Endodermal cell (in vitro differentiated cells): Measurements from ENCODE around the gene AZIN2. TPM values are rescaled to one million over a fixed set of nuclear protein-coding genes. Genes with fewer than 3 reads are reported as not detected.

Experiments used
- DNase-seq: peaks from one replicate; pipeline ENCODE4 v3.0.0-alpha.2; 2017
- H3K27ac ChIP-seq: 2 replicates; pipeline ENCODE4 v1.5.1; 2013; ENCODE audit warnings: mild to moderate bottlenecking, low read depth, low read length, moderate library complexity
- H3K27me3 ChIP-seq: 2 replicates; pipeline ENCODE4 v1.6.1; 2013; ENCODE audit warnings: mild to moderate bottlenecking, low read length, moderate library complexity; ENCODE audit not compliant: insufficient read depth, control insufficient read depth, poor library complexity, severe bottlenecking
- H3K36me3 ChIP-seq: 2 replicates; pipeline ENCODE4 v1.7.0; 2013; ENCODE audit warnings: mild to moderate bottlenecking, low read length, moderate library complexity; ENCODE audit not compliant: control insufficient read depth, insufficient read depth
- H3K4me1 ChIP-seq: one replicate; pipeline ENCODE4 v1.7.0; 2013; ENCODE audit warnings: low read length; ENCODE audit not compliant: control insufficient read depth, insufficient read depth
- H3K4me3 ChIP-seq: 2 replicates; pipeline ENCODE4 v1.5.1; 2013; ENCODE audit warnings: mild to moderate bottlenecking, low read length, moderate library complexity
- H3K9ac ChIP-seq: 2 replicates; pipeline ENCODE4 v1.6.1; 2013; ENCODE audit warnings: mild to moderate bottlenecking, low read length, moderate library complexity; ENCODE audit not compliant: poor library complexity, severe bottlenecking; ENCODE audit errors: extremely low read depth
- H3K9me3 ChIP-seq: 2 replicates; pipeline ENCODE4 v1.6.1; 2013; ENCODE audit warnings: mild to moderate bottlenecking, low read length, moderate library complexity; ENCODE audit not compliant: control insufficient read depth
- H3K27ac Mint-ChIP-seq: 2 replicates; pipeline ENCODE4 v1.8.0; 2020; ENCODE audit warnings: mixed read lengths
- H3K27me3 Mint-ChIP-seq: 2 replicates; pipeline ENCODE4 v1.8.0; 2021; ENCODE audit warnings: mild to moderate bottlenecking, mixed read lengths; ENCODE audit not compliant: insufficient read depth
- H3K36me3 Mint-ChIP-seq: 2 replicates; pipeline ENCODE4 v1.8.0; 2020; ENCODE audit warnings: low read depth, mixed read lengths
- H3K4me1 Mint-ChIP-seq: 2 replicates; pipeline ENCODE4 v1.8.0; 2020; ENCODE audit warnings: mixed read lengths
- H3K4me3 Mint-ChIP-seq: 2 replicates; pipeline ENCODE4 v1.8.0; 2020; ENCODE audit warnings: mild to moderate bottlenecking, moderate library complexity, mixed read lengths
- H3K9me3 Mint-ChIP-seq: 2 replicates; pipeline ENCODE4 v1.8.0; 2020; ENCODE audit warnings: mild to moderate bottlenecking, mixed read lengths
- WGBS, 2 experiments: methylation state at CpG; one replicate each; pipeline versions ENCODE4 v1.1.5 to v1.1.7; 2013; ENCODE audit warnings: missing lambda C conversion rate in 2 of 2, mixed read lengths in 1 of 2; ENCODE audit not compliant: insufficient coverage in 1 of 2, insufficient read length in 1 of 2; 5-methylcytosine and 5-hydroxymethylcytosine counted together
- total RNA-seq, 2 donors: library from RNA; stranded (reverse); fragmentation: NEBNext Ultra II Directional in 1 of 2; extraction: Animal tissue kit (Norgen Biotek cat#: 25700) in 1 of 2; gene quantifications; 2 replicates in 1 of 2; 3 replicates in 1 of 2; pipeline ENCODE4 v1.2.1, GENCODE V29; 2021
- TF ChIP-seq, protein P1 (sequence below): fragments of 200-600 bp; sonication (generic); conservative IDR thresholded peaks from 2 replicates; pipeline ENCODE4 v1.5.0; 2021; ENCODE audit warnings: antibody characterized with exemption, mild to moderate bottlenecking

The AZIN2 gene
- total RNA-seq, 2 donors from 2014 or later = 1.7 to 3.0 TPM

DNA sequence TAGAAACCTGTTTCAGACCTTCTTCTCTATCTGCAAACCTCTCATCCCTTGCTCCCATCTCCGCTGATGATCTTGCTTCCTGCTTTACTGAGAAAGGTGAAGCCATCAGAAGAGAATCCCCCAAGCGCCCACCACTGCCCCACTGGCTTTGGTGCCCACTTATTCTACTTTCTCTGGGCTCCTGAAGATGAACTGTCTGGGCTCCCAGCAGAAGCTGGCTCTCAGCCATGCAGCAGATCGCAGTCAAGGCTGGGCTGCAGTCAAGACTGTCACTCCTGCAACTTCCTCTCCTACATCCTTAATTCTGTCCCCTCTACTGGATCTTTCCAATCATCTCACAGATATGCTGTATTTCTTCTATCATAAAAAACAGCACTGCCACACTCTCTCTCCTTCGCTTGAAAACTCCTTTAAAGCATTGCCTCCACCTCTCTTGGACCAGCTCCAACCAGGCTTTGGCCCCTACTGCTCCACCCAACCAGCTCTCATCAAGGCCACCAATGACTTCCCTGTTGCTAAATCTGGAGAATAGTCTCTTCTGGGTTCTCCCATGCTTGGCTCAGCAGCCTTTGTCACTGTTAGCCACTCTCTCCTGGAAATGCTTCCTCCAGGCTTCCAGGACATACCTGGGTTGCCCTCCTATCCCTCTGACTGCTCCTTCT lies 75.1 kb downstream of the AZIN2 start:
- WGBS, 2 experiments = 92 to 93% methylated on average over 4 of the region's 4 CpGs
- H3K27me3 Mint-ChIP-seq = no peaks in the 10 kb centered on the region
- Histone ChIP-seq H3K36me3 (no peaks in the 10 kb centered on the region), H3K9ac (no peak overlapping the region), H3K4me1 (peaks cover 4% of the 10 kb centered on the region), H3K27me3 (no peaks in the 10 kb centered on the region), H3K9me3 (no peaks in the 10 kb centered on the region), H3K4me3 (no peak overlapping the region), H3K27ac (no peak overlapping the region)
- H3K4me1 Mint-ChIP-seq = peaks cover 8% of the 10 kb centered on the region
- no peak for DNase-seq
- H3K27ac Mint-ChIP-seq = no peak overlapping the region
- H3K36me3 Mint-ChIP-seq = peaks cover 14% of the 10 kb centered on the region
- TF ChIP-seq, protein P1, sequence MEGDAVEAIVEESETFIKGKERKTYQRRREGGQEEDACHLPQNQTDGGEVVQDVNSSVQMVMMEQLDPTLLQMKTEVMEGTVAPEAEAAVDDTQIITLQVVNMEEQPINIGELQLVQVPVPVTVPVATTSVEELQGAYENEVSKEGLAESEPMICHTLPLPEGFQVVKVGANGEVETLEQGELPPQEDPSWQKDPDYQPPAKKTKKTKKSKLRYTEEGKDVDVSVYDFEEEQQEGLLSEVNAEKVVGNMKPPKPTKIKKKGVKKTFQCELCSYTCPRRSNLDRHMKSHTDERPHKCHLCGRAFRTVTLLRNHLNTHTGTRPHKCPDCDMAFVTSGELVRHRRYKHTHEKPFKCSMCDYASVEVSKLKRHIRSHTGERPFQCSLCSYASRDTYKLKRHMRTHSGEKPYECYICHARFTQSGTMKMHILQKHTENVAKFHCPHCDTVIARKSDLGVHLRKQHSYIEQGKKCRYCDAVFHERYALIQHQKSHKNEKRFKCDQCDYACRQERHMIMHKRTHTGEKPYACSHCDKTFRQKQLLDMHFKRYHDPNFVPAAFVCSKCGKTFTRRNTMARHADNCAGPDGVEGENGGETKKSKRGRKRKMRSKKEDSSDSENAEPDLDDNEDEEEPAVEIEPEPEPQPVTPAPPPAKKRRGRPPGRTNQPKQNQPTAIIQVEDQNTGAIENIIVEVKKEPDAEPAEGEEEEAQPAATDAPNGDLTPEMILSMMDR = no peak
- H3K9me3 Mint-ChIP-seq = no peaks in the 10 kb centered on the region
- H3K4me3 Mint-ChIP-seq = no peak overlapping the region

DNA sequence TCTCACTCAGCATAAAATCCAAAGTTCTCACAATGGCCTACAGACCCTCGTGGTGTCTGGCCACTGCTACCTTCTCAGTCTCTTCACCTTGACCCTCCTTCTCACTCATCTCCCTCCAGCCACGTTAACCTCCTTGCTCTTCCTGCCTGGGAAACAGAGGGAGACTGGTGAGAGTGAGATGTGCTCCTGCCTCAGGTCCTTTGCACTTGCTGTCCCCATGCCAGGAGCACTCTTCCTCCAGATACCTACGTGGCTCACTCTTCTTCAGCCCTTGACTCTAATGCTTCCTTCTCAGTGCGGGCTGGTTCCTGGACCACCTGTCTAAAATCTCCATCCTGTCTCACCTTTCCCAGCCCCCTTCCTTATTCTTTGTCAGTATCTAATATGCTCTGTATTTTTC lies 76.2 kb downstream of the AZIN2 start:
- H3K36me3 Mint-ChIP-seq = peaks cover 14% of the 10 kb centered on the region
- no peak overlapping the region for H3K4me3 Mint-ChIP-seq
- peaks cover 5% of the 10 kb centered on the region for H3K4me1 Mint-ChIP-seq
- Histone ChIP-seq H3K4me3 (no peak overlapping the region), H3K36me3 (no peaks in the 10 kb centered on the region), H3K4me1 (peaks cover 4% of the 10 kb centered on the region), H3K9ac (no peak overlapping the region), H3K9me3 (no peaks in the 10 kb centered on the region), H3K27me3 (no peaks in the 10 kb centered on the region), H3K27ac (no peak overlapping the region)
- no peaks in the 10 kb centered on the region for H3K27me3 Mint-ChIP-seq
- no peak overlapping the region for H3K27ac Mint-ChIP-seq
- no peaks in the 10 kb centered on the region for H3K9me3 Mint-ChIP-seq
- TF ChIP-seq, protein P1 = no peak
- no peak for DNase-seq
- whole genome bisulfite sequencing, 2 experiments = 90 to 100% methylated on average over 4 of the region's 4 CpGs

DNA sequence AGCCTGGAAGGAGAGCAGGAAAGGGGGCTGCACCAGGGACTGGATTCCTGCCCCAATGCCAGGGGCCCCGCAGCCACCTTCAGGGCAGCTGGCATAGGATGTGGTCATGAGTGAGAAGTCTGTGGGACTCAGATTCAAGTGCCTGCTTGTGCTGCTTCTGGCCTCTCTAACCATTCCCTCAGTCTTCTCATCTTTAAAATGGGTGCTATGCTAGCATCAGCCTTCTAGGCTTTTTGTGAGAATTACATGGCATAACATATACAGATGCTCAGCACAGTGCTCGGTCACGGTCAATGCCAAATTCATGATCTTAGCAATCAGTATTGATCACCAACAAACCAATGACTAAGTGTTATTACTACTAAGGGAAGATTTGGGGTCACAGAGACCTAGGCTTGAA lies 77.4 kb downstream of the AZIN2 start:
- Mint-ChIP-seq H3K4me3 (no peak overlapping the region), H3K27ac (no peak overlapping the region), H3K36me3 (peaks cover 11% of the 10 kb centered on the region), H3K27me3 (no peaks in the 10 kb centered on the region), H3K9me3 (no peaks in the 10 kb centered on the region), H3K4me1 (peaks cover 4% of the 10 kb centered on the region)
- no peaks in the 10 kb centered on the region for H3K36me3 ChIP-seq
- no peak overlapping the region for H3K4me3 ChIP-seq
- no peaks in the 10 kb centered on the region for H3K9me3 ChIP-seq
- no peak overlapping the region for H3K9ac ChIP-seq
- 86 to 100% methylated on average over 2 to 3 of the region's 3 CpGs for WGBS, 2 experiments
- peaks cover under 1% of the 10 kb centered on the region for H3K4me1 ChIP-seq
- DNase-seq = no peak
- no peaks in the 10 kb centered on the region for H3K27me3 ChIP-seq
- TF ChIP-seq, protein P1 = no peak
- H3K27ac ChIP-seq = no peak overlapping the region
